NCI-H82 treated with DMSO at 0.1 percent for 48 hours (cell line): ENCODE data around the gene AHRR.

Experiments
- DNase-seq: peaks from one replicate; lab custom pipeline; 2025; ENCODE audit not compliant: unreplicated experiment; lab: John Stamatoyannopoulos, UW

Gene AHRR

GRCh38 chr5:453725-454481 is 132.4 kb downstream of the AHRR start:
- no peak for DNase-seq

DNA sequence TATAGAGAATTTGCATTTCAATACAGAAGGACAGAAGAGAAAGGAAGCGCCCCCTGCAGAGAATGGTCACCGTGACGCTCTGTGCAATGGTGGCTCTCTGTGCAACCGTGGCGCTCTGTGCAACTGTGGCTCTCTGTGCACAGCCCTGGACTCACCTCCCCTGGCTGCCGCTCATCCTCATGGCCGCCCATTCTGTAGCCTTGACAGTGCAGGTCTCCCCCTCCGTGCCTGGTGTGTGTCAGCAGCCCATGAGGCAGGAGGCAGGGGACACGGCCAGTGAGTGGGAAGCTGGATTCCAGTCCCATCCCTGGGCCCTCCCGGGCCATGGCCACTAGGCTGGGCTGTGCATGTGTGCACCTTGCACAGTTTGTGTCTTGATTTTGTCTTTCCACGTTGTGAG is 133.4 kb downstream of the AHRR start:
- DNase-seq, result no peak

DNA sequence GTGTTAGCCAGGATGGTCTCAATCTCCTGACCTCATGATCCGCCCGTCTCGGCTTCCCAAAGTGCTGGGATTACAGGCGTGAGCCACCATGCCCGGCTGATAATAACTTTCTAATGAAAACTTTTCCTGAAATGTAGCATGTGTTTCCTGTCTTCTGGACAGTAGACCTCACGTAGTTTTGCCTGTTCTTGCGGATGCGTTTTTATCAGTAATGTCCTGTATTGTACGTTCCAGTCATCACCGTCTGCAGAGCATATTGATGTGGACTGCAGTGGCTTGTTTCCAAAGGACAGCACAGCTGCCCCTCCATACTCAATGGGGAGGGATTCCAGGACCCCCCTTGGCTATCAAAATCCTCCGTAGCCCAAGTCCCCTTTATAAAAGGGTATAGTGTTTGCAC is 134.3 kb downstream of the AHRR start:
- DNase-seq, result no peak

DNA sequence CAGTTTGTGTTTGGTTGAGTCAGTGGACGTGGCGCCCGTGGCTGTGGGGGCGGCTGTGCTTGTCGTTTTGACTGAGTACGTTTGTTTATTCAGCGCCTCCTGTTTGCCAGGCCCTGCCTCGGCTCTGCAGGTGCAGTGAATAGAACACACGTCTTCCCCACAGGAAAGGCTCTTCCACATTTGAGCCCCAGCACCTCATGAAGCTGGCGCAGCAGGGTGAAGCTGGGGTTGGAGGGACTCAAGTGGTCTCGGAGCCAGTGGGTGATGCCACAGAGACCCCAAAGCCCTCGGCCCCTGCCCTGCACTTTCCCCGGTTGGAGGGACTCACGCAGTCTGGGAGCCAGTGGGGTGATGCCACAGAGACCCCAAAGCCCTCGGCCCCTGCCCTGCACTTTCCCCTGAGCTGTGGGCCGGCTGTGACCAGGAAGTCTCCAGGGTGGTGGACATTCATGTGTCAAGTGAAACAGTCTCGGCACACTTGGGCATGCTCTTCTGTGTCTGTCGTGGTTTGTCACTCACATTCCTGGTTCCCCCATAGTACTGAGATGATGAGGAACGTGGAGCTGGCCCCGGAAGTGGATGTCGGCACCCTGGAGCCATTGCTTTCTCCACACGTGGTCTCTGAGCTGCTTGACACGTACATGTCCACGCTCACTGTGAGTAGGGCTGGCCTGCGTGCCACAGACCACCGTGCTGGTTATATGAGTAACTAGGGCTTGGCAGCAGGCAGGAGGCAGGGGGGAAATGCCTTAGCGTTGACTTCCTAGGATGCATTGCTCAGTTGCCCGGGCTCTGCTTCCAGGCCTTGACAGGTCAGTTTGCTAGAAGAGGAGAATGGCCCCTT is 135.1 kb downstream of the AHRR start:
- no peak for DNase-seq

GRCh38 chr5:457195-457961 is 135.9 kb downstream of the AHRR start:
- no peak for DNase-seq

DNA sequence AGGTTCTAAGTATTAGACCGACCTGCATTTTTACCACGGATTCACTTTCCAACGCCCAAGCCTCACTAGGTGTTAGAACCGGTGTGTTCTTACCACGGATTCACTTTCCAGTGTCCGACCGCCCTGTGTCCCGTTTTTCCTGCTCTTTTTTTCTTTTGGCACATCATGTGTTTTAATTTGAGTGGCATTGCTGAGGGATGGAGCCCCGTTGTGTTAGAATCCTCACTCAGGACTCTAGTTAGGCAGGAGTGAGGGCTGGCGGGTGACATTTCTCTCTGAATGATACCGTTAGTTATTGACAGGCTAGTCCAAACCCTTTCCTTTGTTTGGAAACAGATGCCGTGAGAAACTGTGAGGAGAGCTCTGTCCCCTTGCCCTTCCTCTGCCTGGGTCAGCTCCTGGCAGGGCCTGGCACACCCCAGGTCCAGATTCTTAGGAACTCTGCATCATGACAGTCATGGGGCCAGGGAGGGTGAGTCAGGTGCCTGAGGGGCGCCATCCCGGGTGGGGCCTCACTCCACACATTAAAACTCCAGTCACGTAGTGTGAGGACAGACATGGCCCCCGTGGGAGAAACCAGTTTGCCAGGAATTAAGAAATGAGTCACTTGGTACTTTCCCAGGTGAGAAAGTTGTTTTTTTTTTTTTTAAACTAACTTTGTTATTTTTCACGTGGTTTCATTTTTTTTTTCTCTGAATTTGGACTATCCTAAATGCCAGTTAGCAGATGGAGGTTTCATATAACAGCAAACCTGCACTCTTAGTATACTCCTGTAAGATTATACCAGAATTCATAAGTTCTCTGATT is 137.2 kb downstream of the AHRR start:
- DNase-seq, result no peak

GRCh38 chr5:459562-460272 is 138.2 kb downstream of the AHRR start:
- DNase-seq, result no peak

DNA sequence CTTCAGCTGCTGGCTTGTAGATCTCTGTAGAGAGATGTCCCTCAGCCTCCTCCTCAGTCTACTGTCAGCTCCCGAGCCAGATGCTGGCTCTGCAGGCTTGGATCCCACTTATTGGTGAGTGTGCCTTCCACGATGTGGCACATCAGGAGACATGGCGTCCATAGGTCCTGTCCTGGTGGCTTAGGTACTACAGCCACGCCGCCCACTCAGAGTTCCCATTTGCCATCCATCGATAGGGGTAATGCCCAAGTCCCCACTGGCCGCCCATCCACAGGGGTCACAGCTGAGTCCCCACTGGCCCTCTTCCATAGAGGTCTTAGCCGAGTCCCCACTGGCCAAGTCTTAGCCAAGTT is 138.7 kb downstream of the AHRR start:
- no peak for DNase-seq

- no peak for DNase-seq
Measured at GRCh38 chr5:462051-462481, 140.6 kb downstream of the AHRR start.

- no peak for DNase-seq
Measured at GRCh38 chr5:463301-463700, 141.8 kb downstream of the AHRR start.

DNA sequence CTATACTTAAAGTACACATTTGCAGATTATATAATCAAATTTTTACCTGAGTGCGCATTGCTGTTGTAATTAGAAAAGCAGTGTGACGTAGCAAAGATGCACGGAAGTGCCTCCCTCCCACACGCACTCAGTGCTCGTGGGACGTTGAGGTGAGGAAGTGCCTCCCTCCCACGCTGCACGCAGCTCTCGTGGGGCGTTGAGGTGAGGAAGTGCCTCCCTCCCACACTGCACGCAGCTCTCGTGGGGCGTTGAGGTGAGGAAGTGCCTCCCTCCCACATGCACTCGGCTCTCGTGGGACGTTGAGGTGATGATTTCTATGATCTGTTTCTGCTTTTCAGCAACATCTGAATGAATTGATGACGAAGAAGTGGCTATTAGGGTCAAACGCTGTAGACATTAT is 142.4 kb downstream of the AHRR start:
- no peak for DNase-seq

- no peak for DNase-seq
Measured at GRCh38 chr5:464446-464842, 142.9 kb downstream of the AHRR start.

- no peak for DNase-seq
Measured at GRCh38 chr5:464843-465590, 143.5 kb downstream of the AHRR start.

DNA sequence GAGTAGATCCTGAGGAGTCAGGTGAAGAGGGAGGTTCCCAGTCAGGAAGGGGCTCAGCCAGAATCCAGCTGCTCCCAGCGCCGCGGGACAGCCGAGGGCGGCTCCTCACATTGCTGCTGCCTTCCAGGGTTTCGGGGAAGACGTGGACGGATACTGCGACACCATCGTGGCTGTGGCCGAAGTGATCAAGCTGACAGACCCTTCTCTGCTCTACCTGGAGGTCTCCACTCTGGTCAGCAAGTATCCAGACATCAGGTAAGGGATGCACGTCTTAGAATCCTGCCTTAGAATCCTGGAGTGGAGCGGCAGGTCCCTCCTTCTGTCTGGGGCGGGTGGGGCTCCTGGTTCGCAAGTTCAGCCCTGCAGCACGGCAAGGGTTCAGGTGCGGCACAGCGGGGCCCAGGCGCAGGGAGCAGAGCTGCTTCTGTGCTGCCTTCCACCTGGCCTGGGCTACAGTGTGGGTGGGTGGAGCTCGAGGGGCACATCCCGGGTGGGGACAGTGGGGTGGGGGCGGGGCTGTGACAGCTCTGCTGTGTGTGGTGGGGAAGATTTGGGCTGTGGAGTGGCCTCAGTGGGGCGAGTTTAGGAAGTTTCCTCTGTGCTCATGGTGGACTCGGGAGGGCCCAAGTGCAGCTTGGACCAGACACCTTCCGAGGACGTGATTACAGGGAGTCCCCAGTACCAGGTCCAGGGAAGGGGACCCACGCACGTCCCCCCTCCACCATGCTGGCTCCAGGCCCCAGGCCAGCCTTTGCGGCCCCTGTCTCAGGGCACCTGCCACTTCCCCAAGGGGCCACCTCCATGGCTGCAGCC is 144.3 kb downstream of the AHRR start:
- no peak for DNase-seq

- no peak for DNase-seq
Measured at GRCh38 chr5:466661-467310, 145.3 kb downstream of the AHRR start.

DNA sequence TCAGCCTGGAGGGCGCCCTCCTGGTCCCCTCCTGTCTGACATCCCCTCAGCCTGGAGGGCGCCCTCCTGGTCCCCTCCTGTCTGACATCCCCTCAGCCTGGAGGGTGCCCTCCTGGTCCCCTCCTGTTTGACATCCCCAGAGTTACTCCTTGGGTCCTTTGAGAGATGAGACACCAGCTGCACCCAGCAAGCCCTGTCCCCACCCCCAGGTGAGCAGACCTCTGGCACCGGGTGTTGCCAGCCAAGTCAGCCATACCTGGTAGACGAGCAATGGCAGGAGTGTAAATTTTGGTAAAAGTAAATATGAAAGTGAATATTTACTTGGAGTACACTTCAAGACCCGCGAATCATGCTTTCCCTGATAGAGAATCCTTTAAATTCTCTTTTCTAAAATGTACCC is 146.9 kb downstream of the AHRR start:
- no peak for DNase-seq

DNA sequence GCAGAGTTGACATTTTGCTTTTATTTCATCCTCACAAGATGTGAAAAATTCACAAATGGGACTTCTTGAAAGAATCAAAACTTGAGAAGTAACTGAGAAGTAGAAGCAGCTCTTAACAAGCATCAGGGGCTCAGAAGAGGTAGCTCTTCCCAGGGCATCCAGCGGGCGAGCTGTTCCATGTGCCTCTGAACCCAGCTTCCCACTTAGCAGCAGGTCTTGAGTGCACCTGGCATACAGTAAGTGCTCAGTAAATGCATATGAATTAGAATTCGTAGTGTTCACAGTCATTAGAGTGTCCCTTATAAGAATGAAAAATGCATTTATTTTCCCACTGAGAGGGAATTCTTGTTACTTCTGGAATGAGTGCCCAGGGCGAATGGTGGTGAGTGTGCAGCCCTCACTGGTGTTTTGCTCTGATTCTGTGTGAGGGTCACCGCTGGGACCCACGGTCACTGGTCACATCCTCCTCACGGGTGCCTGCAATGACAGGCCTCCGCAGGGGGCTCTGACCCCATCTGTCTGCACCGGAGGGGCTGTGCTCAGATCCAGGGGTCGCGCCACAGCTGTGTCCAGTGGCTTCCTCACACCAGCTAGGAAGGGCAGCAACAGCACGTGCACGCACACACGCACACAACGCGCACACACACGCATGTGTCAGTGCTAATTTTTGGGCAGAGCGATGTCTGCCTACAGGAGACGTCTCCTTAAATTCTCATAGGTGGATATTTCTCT is 148.4 kb downstream of the AHRR start:
- no peak for DNase-seq
